Fibroblast of pulmonary artery (primary cell): ENCODE measurements around the gene GK.

Experiments used
- DNase-seq: peaks from one replicate; pipeline ENCODE4 v3.0.0-alpha.2; 2010; ENCODE audit warnings: low read depth
- H3K4me3 ChIP-seq: replicated peaks from 2 replicates; pipeline ENCODE4 v1.5.1; 2011; ENCODE audit warnings: low read depth, mild to moderate bottlenecking, control low read depth, low read length, moderate library complexity
- CTCF ChIP-seq: IDR thresholded peaks from 2 replicates; pipeline ENCODE4 v1.5.1; 2011; ENCODE audit warnings: mild to moderate bottlenecking, control low read depth, low read length, inconsistent platforms; ENCODE audit errors: missing control alignments

The GK gene

GRCh38 chrX:30712214-30712613 lies 59.0 kb downstream of the GK start:
- no peak for DNase-seq
- H3K4me3 ChIP-seq, result no peak overlapping the region
- no peak for TF ChIP-seq CTCF

- H3K4me3 ChIP-seq, result no peak overlapping the region
- DNase-seq, result peak; percentile 83
- peak; percentile 75 for TF ChIP-seq CTCF
Measured at GRCh38 chrX:30713061-30713525, 59.9 kb downstream of the GK start.

GRCh38 chrX:30714138-30714537 lies 60.9 kb downstream of the GK start:
- no peak for TF ChIP-seq CTCF
- no peak overlapping the region for H3K4me3 ChIP-seq
- no peak for DNase-seq

DNA sequence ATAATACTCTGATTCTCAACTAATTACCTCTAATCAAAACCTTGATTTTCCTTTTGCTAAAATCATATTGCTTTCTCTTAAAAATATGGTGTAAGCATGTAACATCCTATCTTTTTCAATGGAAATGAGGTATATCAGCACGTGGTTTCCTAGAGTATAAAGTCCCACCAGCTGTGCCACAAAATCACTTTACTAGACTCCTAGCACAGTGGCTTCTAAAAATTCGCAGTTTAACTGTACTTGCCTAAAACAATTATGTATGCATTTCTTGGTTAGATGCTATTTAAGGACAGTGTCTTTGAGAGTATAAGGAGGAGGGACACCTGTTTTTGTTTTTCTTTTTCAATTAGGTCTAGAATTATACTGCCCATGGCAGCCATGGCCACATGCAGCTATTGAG lies 62.8 kb downstream of the GK start:
- DNase-seq, result no peak
- H3K4me3 ChIP-seq, result no peak overlapping the region
- TF ChIP-seq CTCF, result no peak

GRCh38 chrX:30733852-30734660 lies 80.8 kb downstream of the GK start:
- no peak overlapping the region for H3K4me3 ChIP-seq
- no peak for DNase-seq
- TF ChIP-seq CTCF, result no peak

- no peak overlapping the region for H3K4me3 ChIP-seq
- no peak for TF ChIP-seq CTCF
- no peak for DNase-seq
Measured at GRCh38 chrX:30734782-30735181, 81.6 kb downstream of the GK start.

DNA sequence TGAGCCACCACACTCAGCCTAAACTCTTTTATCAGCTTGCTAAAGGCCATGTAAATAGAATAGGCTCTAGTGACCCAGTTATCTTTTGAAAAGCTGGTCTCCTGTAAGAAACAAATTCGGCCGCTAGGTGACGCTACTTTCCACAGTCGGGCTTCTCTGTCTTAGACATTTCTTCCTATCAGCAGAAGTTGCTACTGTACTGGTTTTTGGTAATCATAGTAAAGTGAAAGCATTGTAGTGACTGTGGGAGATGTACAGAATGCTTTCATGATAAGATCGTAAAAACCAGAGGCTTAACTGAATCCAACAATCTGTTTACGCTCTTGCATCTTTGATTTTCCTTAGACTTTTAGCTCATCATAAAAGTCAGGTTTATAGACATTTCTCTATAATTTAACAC lies 82.6 kb downstream of the GK start:
- DNase-seq, result peak; percentile 67
- peak; percentile 70 for TF ChIP-seq CTCF
- H3K4me3 ChIP-seq, result no peak overlapping the region
